ENCODE results near the gene C5.

Gene C5

GRCh38 chr9:120909904-120910303 is 140.2 kb downstream of the C5 start:
- no peak for DNase-seq (ENCODE audit: low read depth)

GRCh38 chr9:120905315-120906164 is 144.5 kb downstream of the C5 start:
- no peak for DNase-seq (ENCODE audit: low read depth)

- DNase-seq (ENCODE audit: low read depth), result no peak
These were observed 145.1 kb downstream of the C5 start for GRCh38 chr9:120904978-120905301.

GRCh38 chr9:120904061-120904977 is 145.8 kb downstream of the C5 start:
- no peak for DNase-seq (ENCODE audit: low read depth)

DNA sequence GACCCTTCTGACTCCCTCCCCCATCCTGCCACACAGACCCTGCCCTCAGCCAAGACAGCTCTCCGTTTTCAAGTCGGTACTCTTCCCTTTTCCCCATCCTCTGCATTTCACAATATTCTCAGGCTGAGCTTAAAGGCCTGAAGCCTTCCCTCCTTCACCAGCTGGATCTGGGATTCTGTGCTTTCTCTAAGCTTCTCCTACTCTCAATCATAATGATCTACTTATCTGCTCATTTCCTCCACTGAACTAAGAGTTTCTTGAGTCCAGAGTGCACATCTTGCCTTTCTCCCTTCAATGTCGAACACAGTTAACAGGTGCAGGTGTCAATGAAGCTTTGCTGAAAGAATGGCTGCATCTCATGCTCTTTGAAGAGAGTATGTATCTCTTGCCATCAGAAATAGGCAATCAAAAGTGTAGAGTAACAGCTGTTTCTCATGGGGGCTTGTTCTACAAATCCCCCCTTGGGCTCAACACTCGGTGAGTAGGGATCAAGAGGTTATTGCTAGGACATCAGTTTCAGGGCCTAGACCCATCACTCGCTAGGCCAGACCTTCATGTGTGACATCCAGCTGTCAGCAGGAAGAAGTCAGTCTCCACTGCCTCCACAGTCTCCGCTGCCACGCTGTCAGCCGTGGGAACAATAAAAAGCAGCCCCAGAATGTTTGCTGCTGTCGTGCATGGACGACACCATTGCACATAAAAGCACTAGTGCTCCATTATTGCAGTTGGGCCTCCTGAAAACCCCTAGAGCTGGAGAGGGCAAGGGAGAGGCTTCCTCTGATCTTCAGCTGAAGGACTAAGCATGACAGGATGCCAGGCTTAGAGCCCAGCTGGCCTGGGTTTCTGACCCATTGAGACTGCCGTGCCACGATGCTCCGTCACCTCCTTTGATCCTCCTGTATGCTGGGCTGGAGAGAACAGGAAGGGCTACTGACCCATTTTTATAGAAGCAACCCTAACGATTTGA is 147.2 kb downstream of the C5 start:
- no peak for DNase-seq (ENCODE audit: low read depth)
